ENCODE data around the gene SARM1.

Gene SARM1

DNA sequence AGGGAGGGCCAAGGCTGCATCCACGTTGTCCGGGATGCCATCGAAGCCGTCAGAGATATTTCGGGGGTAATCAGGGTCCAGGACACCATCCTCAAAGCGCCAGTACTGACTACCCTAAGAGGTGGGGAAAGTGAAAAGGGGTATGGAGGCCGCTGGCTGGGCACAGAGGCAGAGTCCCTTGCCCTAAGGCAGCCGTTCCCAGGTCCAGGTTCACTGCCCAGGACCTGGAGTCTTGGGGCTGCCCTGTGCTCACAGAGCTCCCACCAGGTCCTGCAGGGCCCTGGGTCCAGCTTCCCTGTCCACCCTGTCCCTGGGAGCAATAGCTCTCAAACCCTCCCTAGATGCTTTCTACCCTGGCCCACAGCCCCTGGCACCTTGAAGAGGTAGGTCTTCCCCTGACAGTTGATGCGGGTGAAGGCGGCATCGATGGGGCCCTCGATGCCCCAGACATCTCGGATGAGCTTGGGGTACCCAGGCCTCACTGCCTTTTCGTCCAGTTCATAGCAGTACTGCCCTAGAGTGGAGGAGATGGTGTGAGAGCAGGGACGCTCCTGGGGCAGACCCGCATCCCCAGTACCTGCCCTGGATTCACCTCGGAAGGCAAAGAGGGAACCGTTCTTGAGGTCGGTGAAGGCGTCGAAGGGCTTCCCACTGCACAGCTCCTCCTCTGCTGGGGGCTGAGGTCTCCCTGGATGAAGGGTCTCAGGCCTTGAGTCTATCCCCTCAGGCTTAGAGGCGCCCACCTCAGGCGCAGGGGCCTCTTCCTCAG is 2.4 kb upstream of the SARM1 start:
- no peak for DNase-seq (ENCODE audit: low read depth)

DNA sequence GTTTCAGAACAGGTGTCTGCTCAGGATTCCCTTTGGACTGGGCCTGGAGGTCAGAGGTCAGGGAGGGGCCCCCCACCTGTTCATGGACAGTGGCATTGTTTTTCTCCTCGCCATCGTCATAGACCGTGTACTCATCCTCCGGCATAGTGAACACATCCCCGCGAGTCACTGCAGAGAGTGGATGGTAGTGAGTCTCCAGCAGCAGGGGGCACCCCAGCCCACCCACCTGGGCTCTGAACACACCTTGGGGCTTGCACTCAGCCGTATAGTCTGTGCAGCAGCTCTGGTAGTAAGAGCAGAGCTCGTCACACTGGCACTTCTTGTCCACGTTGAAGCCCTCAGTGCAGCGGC is 1.8 kb upstream of the SARM1 start:
- no peak for DNase-seq (ENCODE audit: low read depth)

DNA sequence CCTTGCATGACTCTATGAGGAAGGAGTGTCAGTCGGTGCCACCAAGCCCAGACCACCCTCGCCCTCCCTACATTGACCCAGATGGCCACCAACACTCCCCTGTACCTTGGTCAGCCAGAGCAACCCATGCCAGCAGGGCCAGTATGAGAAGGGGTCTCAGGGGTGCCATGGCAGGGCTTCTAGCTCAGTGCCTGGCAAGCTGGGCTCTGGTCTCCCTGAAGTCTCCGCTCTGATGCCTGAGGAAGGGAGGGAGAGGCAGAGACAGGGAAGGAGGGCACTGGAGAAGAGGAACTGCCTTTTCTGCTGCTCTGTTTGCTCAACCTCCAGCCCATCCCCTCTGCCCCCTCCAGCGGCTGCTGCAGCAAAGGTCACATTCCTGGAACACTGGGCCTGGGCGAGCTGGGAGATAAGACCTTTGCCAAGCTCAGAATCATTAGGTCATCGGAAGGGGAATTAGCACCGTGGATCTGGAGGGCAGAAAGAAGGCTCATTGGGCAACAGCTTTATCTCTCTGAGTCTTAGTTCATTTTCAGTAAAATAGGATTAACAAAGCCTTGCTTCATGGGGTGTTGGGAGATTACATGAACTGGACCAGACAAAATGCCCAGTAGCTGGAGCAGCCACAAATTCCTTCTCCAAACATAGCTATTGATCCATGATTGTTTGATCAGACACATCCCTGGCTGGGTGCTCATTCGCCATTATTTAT is 1.3 kb upstream of the SARM1 start, which contains the start of gene VTN:
TSS of gene VTN (minus strand) at position 273 of the 709 bp plus-strand sequence. CDS start at position 169, 104 bp downstream.
- no peak for DNase-seq (ENCODE audit: low read depth)

DNA sequence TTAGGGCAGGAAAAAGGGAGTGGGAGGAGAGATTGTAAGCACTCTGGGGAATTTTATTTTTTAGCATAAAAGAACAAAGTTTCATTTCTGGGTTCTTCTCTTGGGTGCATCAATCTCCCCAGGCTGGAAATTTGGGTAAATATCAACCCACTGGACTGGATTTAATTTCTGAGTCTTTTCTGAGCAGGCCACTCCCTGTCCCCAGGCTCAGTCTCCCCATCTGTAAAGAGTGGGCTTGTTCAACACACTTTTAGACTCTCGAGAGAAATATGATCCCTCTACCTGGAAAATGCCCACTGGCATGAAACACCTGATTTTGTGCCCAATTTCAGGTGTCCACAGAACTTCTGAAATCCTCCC is 770 bp upstream of the SARM1 start:
- DNase-seq (ENCODE audit: low read depth): no peak

DNA sequence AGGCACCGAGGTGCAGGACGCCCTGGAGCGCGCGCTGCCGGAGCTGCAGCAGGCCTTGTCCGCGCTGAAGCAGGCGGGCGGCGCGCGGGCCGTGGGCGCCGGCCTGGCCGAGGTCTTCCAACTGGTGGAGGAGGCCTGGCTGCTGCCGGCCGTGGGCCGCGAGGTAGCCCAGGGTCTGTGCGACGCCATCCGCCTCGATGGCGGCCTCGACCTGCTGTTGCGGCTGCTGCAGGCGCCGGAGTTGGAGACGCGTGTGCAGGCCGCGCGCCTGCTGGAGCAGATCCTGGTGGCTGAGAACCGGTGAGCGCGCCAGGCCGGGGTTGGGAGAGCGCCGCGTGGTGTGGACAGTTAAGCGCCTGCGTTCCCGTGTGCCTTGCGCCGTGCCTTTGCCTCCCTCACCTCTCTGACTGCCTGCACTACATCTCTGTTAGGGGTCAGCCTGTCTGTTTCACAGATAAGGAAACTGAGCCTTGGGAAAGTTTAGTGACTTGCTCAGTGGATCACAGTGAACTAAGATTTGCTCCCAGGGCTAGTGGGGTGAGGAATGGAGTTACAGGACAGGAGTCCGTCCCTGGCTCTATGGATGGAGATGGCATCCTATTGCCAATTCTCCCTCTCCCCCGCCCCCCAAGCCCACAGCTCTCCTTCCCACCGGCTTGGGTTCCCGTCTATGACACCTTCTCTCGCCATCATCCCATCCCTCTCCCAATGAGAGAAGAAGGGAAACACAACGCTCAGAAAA is 880 bp downstream of the SARM1 start:
- DNase-seq (ENCODE audit: low read depth): no peak

DNA sequence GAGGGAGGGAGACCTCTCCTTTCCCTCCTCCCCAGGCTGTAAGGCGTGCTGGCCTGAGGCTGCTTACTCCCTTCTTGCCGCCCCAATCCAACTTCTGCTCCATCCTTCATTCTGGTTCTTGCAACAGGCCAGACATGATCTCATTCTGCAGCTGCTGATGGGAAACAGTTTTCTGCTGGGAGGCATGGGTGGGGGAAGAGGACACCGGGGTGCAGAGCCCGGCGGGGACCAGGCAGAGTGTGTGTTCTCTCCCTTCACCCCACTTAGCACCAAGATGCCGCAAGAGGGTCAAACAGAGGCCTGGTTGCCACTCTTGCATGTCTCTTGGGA is 1.4 kb downstream of the SARM1 start:
- DNase-seq (ENCODE audit: low read depth): no peak

DNA sequence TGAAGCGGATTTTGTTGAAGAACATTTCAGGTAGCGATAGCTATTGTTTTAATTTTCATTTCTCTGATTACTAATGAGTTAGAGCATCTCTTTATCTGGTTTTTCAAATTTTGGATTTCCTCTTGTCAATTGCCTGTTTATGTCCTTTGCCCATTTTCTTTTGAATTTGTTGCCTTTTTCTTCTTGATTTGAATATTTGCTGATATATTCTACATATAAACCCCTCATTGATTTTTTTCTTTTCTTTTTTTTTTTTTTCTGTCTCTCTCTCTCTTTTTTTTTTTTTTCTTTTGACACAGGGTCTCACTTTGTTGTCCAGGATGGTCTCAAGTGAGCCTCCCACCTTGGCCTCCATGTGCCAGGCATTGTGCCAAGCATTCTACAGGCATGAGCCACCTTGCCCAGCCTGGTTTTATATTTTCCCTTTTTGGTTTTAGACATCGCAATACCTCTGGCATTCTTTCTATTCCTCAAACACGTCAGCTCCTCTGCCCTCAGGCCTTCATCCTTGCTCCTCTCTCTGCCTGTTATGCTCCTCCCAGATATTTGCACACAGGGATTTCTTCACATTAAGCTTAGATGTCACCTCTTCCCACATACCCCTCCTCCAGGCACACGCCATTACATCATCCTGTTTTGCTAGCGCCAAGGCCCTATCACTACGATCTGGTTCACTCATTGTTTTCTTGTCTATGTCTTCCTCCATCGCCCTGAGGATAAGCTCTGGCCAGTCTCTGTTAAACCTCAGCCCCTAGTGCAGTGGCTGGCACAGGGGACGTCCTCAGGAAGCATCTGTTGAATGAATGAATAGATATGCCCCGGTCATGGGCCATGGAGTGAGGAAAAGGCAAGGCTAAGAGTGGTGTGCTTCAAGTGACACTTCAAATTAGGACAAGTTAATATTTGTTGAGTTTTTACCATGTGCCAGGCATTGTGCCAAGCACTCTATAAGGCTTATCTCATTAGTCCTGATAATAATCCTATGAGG is 8.6 kb downstream of the SARM1 start:
- DNase-seq (ENCODE audit: low read depth): peak; percentile 63

DNA sequence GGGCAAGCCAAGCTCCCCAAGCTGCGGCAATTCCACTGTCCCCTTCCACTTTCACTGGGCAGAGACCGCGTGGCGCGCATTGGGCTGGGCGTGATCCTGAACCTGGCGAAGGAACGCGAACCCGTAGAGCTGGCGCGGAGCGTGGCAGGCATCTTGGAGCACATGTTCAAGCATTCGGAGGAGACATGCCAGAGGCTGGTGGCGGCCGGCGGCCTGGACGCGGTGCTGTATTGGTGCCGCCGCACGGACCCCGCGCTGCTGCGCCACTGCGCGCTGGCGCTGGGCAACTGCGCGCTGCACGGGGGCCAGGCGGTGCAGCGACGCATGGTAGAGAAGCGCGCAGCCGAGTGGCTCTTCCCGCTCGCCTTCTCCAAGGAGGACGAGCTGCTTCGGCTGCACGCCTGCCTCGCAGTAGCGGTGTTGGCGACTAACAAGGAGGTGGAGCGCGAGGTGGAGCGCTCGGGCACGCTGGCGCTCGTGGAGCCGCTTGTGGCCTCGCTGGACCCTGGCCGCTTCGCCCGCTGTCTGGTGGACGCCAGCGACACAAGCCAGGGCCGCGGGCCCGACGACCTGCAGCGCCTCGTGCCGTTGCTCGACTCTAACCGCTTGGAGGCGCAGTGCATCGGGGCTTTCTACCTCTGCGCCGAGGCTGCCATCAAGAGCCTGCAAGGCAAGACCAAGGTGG is 9.8 kb downstream of the SARM1 start:
- no peak for DNase-seq (ENCODE audit: low read depth)

DNA sequence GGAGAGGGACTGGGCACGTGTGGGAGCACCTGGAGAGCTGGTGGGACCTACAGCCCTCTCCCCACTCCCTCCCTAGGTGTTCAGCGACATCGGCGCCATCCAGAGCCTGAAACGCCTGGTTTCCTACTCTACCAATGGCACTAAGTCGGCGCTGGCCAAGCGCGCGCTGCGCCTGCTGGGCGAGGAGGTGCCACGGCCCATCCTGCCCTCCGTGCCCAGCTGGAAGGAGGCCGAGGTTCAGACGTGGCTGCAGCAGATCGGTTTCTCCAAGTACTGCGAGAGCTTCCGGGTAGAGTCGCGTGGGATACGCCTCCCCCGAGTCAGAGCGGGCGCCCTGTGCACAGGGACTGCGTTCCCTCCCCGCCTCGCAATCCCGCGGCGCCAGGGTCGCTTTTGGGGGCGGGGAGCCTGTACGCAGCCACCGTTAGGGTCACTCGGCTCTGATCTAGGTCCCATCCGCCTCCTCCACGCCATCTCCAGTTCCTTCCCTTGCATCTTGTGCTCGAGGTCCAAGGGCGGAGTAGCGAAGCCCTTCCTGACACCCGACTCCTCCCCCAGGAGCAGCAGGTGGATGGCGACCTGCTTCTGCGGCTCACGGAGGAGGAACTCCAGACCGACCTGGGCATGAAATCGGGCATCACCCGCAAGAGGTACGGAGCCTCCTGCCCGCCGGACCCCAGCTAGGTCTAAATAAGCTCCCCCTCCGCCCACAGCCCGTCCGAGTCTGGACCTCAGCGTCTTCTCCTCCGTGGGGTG is 13.0 kb downstream of the SARM1 start:
- no peak for DNase-seq (ENCODE audit: low read depth)

DNA sequence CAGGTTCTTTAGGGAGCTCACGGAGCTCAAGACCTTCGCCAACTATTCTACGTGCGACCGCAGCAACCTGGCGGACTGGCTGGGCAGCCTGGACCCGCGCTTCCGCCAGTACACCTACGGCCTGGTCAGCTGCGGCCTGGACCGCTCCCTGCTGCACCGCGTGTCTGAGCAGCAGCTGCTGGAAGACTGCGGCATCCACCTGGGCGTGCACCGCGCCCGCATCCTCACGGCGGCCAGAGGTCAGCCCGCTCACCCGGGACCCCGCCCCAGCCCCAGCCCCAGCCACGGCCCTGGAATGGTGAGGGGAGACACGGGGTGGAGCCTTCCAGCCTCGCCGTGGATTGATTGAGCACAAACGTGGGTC is 13.5 kb downstream of the SARM1 start:
- DNase-seq (ENCODE audit: low read depth): no peak

DNA sequence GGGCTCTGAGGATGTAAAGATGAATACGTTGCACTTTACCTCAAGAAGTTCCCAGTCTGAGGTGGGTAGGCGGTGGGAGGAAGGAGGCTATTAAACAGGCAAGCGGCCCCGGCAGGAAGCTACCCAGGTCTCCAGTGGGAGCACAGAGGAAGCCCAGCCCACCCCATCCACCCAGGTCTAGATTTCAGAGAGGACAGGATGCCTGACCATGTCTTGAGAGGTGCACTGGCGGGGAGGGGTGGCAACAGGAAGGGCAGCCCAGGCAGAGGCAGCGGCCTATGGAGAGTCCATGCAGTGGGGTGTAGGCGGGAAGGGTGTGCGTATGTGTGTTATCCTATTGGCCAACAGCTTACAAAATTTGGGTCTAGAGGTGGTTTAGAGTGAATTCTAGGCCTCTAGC is 13.9 kb downstream of the SARM1 start:
- no peak for DNase-seq (ENCODE audit: low read depth)

DNA sequence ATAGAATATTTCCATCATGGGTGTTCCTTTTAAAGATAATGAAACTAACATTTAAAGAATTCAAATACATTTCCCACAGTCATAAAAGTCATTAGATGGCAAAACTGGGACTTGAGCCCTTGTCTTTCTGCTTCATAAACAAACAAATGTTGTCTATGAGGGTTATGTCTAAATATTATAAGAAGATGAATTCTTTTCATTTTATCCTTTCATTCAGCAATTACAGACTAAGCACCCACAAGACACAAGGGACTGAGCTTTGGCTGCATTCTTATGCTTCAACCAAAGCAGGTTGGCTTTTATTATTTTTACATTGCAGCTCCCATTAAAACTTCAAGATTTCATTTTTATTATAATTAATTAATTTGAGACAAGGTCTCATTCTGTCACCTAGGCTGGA is 14.9 kb downstream of the SARM1 start:
- DNase-seq (ENCODE audit: low read depth): no peak

DNA sequence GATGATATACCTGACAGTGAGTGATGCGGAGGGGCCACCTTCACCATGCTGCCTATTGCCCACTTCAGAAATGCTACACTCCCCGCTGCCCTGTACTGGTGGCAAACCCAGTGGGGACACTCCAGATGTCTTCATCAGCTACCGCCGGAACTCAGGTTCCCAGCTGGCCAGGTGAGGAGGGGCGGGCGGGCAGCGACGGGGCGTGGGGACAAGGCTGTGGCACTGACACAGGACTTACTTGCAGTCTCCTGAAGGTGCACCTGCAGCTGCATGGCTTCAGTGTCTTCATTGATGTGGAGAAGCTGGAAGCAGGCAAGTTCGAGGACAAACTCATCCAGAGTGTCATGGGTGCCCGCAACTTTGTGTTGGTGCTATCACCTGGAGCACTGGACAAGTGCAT is 16.6 kb downstream of the SARM1 start:
- DNase-seq (ENCODE audit: low read depth): no peak

DNA sequence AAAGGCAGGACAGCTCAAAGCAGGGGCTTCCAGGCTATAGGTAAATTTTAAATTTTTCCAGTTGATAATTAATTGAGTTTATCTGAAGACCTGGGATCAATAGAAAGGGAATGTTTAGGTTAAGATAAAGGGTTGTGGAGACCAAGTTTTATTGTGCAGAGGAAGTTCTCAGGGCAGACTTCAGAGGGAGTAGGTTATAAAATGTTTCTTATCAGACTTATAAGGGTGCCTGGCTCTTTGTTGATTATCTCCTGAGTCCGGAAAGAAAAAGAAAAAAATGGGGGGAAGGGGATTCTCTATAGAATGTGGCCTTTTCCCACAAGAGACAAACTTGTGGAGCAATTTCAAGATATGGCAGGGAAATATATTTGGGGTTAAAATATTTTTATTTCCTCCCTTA is 18.6 kb downstream of the SARM1 start:
- no peak for DNase-seq (ENCODE audit: low read depth)

DNA sequence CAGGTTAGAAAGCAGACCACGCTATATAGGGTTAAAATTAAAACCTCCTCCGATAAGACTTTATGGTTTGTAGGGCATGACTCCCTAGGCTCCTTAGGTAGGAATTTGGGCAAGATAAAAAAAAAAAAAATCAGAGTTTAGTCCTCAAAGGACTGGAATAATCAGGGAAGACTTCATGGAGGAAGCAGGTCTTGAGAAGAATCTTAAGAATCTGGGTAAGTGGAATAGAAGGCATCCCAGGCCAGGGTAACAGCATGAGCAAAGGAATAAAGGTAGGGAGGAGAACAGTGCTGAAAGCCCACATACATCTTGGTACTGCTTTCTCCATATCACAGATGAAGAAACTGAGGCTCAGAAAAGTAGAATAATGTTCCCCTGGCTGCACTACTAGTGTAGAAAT is 19.1 kb downstream of the SARM1 start:
- DNase-seq (ENCODE audit: low read depth): no peak

DNA sequence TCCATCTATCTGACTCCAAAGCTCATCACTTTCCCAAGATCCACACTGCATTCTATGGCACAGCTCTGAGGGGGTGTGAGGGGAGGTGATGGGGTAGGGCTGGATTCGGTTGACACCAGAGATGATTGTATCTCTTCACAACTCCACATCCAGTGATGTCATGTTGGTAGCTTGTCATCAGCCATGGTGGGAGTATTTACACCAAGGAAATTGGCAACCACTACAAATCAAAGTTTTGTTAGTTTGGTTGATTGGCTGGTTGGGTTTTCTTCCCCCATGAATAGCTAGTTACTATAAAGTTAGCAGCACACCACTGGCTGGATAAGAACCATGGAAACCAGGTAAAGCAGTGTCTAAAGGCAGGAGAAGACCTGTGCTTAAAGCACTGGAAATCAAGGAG is 19.5 kb downstream of the SARM1 start:
- no peak for DNase-seq (ENCODE audit: low read depth)

DNA sequence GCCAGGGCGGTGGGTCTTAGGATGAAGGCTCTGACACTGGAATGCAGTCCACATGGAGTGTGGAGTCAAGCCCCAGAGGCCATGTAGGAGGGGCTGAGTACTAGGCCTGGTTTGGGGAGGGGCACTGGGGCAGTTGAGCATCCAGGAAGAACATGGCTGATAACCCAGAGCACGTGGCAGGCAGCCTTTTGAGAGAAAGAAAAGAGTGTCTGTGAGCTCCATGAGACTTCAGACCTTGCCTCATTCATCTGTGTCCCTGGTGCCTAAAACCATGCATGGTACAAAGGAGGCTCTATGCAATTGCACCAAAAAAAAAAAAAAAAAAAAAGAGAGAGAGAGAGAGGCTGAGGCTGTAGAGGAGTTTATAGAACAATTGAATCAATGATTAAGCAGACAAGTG is 19.9 kb downstream of the SARM1 start:
- DNase-seq (ENCODE audit: low read depth): no peak

DNA sequence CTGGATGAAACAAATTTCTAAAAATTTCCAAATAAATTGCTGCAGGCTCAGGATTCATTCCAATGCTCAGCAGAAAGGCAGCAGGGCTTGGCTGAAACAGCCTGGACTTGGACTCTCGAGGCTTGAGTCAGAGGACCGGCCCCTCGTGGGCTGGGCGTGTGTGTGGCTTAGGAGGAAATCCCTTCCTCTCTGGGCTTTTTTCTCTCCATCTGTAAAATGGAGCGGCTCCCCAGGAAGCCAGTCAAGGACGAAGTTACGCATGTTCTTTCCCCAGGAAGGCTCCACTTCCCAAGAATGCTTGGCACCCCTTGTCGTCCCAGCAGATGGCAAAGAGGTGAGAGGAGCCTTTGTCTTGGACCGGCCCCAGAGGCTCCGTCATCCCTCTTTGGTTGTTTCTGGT is 21.0 kb downstream of the SARM1 start:
- DNase-seq (ENCODE audit: low read depth): no peak

DNA sequence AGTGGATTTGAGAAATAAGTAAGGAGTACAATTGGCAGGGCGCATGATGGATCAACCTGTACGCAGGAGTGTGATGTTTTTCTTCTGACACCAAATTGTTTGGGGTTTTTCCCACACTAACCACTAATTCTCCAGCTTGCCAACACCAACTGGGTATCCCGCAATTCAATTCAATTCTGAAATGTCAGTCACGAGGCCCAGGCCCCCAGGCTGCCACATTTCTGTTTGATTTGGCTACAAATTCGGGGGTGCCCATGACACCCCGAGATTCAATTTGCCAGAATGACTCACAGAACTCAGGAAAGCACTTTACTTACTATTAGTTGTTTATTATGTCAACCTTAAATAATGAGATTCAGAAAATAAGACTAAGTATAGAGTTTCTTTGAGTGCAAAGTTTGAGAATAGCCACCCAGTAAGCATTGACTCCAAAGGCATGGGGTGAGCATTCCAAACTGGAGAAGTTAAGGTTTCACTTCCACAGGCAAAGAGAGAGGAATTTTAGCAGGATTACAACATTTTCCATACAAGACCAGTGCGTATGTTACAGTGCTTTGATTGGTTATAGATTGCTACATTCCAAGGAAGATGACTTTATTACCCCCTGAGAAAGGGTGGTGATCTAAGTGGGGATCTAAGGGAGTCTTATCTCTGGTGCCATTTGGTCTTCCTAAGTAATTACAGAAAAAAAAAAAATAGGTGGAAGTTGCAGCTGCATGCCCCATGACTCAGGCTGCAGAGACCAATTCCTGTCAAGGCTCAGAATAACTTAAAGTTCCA is 23.0 kb downstream of the SARM1 start:
- no peak for DNase-seq (ENCODE audit: low read depth)

DNA sequence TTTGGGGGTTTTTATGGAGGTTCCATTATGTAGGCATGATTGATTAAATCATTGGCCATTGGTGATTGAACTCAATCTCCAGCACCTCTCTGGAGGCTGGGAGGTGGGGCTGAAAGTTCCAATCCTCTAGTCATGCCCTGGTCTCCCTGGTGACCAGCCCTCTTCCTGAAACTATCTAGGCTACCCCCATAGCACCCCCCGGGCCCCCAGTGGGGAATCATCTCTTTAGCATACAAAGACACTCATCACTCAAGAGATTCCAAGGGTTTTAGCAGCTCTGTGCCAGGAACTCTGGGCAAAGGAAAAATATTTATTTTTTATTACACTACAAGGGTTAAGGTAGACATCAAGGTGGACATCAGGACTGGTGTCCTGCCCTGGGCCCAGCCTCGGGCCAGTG is 23.9 kb downstream of the SARM1 start:
- DNase-seq (ENCODE audit: low read depth): no peak
